NCI-H146 (cell line): ENCODE measurements around the gene ASAP3.
A peak's percentile ranks its signal among the peaks of the same experiment; 100 is the strongest.

Experiments
- DNase-seq: peaks from one replicate; lab custom pipeline; 2025; lab: John Stamatoyannopoulos, UW

Gene ASAP3

DNA sequence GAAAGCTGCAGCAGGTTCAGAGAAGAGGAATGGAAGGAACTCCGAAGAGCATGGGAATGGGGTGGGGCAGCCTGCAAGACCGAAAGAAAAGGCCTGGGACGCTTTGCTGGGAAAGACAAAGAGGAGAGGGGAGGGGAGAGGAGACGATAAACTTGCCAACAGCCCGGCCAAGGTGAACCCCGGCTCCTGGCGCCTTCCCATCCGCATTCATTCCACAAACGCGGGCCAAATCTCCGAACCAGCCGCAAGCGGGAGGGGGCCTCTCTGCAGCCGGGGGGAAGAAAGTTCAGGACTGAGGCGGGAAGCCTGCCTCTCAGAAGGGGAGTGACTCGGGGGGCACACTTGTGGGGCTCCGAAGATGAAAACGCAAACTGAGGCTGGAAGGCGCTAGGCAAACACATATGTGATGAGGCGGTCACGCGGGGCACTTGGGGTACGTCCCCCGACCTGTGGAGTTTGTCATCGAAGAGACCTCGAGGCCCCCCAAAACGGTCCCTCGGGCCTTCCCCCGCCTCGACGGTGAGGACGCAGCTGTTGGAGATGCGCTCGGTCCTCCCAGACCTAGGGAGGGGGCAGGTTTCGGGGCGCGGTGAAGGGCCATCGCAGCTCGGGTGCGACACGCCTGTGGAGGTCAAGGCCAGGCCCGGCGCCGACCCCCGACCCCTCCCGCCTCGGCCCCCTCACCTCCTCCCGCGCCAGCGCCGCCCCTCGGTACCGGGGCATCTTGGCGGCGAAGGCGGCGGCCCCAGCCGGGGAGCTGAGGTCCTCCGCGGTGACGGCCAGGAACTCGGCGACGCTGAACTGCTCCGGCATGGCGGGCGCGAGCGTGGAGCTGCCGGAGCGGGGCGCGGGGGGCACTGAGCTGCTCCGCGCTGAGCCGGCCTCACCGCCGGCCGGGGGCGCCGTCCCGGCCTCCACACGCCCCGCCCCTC is at the start of gene ASAP3:
TSS of gene ASAP3 (minus strand) at position 859 of the 932 bp plus-strand sequence. CDS start at position 813, 46 bp downstream.
- no peak for DNase-seq

DNA sequence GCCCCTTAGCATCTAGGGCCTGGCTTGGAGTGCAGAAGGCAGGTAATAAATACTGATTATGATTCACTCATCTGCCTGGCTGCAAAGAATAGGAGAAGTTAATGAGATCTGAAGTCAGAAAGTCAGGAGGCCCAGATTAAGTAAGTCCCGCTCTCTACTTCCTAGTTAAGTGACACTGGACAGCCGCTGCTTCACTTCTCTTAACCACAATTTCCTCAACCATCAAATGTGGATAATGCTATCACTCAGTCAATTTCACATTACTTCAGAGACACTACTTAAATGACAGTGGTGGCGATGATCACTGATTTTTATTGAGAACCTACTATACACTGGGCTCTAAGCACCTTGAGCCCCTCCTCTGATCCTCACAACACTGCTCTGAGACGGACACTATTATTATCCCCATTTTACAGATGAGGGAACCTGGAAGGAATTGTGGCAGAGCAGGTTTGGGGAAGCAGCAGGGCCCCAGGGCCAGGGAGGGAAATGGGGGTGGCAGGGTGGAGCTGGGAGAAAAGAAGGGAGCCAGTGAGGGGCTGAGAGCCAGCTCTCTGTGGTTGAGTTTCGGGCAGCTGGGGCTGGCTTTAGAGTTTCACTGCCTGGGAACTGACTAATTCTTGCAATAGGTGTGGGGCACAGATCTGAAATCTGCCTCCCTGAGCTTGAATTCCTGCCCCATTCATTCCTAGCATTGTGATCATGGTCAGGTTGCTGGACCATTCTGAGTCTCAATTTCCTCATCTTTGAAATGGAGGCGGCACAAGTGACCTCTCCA is 49.5 kb upstream of the ASAP3 start:
- no peak for DNase-seq

DNA sequence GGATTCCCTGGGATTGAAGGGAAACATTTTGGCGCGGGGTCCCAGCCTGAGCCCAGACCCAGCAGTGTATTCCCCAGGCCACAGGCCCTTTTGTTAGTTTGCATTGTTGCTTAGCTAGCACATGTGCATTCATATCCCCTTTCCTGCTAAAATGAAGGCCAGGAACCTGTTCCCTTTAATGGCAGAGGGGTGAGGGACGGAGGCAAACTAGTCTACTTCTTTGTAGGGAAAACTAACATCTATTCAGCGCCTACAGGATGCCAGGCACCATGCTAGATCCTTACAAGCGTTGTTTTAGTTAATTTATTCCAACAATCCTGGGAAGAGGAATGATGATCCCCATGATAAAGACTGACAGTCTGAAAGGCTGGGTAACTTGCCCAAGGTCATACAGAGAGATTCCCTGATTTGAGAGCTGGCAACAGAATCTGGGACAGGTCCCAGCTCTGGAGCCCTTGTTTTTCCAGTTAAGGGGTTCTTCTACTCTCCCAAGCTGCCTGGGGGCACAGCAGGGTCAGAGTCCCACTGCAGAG is 47.6 kb upstream of the ASAP3 start:
- DNase-seq: peak; percentile 45

DNA sequence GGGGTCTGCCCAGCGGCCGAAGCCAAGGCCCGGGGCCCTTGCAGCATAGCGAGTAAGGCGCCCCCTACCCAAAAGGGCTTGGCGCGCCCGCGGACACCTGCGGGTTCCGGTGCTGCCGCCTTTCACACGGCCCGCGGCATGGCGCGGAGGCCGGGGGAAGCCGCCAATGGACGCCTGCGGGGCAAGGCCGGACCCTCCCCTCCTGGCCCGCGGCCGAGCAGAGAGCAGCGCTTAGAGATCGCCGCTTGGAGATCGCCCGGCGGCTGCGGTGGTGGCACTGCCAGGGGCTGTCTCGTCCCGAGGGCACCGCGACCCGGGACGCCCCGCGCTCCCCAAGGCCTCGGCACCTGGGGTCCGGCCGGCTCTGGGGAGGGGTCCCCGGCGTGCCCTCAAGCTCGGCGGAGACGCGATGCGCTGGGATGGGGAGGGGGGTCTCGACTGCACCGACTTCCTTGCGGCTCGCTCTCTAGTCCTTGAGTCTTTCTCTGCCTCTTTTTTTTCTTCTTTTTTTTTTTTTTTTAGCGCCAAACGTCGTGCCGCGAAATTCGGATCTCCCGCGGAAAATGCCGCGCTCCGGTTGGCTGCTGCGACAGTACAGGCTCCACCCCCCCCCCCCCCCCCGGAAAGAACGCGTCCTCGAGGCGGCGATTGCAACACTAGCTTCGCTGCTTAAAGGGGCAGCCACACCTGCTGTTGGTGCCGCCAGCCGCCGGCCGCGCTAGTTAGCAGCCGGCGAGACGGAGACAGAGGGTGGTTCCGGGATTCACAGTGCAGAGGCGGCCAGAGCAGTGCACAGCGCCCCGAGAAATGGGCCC is 47.0 kb upstream of the ASAP3 start, which contains the start of gene E2F2:
TSS of gene E2F2 (minus strand) at position 487 of the 815 bp plus-strand sequence. CDS start at position 47, 440 bp downstream.
- peak; percentile 87 for DNase-seq

DNA sequence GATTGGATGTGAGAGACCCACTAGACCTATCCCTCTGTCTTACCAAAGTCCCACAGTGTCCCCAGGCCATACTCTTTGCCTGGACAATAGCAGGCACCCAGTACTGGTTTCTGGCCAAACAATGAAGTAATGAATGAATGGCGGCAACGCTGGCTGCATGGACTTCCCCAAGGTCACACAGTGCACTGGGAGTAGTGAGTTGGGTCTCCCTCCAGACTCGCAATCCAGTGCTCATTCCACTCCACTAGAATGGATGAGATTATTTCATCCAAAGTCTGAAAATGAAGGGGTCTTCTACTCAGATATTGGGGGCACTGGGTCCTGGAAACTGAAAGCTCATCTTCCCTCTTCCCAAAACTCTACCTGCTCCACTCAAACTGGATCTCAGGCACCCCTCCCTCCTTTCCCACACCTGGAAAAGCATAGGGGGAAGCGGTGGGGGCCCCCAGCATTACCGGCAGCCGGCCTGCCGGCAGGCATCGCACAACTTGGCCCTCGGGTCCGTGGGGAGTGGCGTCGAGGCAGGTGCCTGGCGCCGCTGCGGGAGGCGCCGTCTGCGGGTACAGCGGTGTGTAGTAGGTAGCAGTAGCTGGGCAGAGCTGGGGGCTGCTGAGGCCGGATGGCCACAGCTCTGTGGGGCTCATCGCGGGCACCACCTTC is 46.2 kb upstream of the ASAP3 start:
- DNase-seq: peak; percentile 56

DNA sequence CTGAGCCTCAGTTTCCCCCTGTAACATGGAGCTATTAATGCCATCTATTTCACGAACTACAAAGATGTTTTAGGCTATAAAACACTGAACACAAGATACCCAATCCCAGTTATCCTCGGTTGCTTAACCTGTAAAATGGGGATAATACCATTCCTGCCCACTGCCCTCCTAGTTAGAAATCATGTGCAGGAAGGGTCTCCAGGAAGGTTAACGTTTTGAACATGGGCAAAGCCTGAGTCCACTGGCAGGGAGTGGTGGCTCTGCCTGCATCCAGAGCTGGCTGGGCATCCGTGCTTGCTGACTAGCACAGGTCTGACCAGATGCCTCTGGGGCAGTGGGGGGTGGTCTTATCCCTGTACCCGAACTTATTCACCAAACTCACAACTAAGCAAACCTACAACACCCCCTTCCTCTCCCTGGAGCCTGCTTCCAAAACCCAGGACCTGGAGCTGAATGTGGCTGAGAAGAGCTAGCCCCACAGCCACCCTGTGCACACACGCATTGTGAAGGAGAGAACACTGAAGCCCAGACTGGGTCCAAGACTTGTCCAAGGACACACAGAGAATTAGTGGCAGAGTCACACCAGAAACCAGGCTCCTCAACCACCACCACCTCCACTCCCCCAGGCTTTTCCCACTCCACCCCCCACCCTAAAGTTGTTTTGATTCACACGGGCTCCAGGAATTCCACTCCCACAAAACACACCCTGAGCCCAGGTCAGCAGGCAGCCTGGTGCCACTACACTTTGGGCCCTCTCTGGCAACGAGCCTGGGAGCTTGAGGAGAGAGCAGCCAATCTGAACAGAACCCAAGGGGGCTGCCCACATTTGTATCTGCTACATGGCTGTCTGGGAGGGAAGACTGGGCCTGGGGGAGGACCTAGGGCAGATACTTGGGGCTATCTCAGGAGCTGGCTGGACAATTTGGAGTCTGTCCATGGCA is 45.4 kb upstream of the ASAP3 start:
- DNase-seq: no peak

DNA sequence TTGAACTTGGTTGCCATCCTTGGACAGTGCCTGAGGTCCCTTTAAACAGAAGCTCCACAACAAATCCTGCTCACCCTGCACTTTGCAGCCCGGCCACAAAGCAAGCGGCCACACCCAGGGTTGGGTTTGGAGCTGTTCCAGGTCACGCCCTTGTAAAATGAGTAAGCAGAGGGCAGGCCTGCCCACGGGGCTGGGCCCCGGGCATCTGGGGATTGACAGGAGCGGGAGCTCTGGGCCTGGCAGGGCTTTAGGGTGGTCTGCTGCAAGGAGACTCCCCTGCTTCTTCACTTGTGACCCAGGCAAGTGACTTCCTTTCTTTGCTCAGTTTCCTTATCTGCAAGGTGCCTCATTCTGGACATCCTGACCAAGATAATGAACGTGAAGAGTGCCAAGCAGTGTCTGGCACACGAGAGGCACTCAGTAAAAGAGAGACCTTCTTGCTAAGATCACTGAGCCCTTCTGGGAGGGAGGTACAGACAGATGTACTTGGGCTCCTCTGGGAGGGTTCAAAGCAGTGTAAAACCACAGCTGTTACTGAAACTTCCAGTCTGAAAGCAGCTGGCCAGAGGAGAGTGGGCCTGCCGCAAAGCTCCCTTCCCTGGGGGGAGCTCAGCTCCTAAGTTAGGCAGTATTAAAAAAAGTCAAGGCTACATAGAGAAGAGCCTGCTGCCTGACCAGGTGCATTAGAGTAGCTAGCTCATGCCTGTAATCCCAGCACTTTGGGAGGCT is 44.4 kb upstream of the ASAP3 start:
- peak; percentile 60 for DNase-seq

DNA sequence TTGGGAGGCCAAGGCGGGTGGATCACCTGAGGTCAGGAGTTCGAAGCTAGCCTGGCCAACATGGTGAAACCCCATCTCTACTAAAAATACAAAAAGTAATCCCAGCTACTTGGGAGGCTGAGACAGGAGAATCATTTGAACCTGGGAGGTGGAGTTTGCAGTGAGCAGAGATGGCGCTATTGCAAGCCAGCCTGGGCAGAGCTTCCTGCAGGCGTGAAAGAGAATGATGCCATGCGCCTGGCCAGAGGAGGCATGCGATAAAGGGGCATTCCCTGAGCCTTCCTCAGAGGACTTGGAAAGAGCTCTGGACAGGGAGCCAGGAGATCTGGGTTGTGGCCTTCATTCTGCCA is 43.9 kb upstream of the ASAP3 start:
- DNase-seq: no peak

DNA sequence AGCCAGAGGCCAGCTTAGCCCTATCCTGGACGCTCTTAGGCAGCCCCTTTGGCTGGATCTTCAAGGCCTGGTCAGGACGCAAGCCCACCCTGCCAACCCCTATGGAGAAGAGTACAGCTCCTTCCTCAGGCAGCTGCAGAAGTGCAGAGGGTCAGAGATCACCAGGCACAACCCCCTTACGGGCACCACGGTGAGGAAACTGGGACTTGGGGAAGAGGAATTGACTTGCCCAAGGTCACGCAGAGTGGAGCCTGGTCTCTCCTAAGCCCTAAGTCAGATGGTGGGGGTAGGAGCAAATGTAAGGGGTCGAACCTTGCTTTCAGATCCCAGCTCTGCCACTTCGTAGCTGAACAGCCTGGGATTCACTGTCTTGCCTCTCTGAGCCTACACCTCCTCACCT is 43.4 kb upstream of the ASAP3 start:
- DNase-seq: no peak

DNA sequence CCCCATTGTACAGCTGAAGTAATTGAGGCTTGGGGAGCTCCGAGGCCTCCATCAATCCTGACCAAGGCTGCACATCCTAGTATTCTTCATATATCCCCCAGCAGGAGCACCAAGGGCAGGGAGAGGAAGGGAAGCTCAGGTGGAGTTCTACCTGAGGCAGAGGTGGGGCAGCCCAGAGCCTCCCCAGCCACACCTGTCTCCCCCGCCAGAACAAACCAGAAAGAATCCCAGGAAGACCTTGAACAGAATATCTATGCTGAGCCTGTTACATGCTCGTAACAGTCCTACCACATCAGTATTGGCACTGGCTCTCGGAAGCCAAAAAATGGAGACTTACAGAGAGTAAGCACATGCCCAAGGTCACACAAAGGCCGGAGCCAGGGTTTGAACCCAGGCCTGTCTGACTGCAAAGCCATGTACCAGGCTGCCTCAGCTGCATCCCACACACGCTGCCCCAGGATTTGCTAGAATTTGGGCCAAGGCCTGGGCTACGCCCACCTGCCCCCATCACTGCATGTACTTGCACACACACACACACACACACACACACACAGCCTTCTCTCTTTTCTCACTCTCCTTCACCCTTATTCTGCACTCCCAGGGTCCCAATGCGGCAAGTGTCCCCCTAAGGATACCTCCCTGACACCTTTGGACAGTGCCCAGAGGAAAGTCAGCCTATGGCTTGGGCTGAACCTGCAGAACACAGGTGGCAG is 42.5 kb upstream of the ASAP3 start:
- no peak for DNase-seq

DNA sequence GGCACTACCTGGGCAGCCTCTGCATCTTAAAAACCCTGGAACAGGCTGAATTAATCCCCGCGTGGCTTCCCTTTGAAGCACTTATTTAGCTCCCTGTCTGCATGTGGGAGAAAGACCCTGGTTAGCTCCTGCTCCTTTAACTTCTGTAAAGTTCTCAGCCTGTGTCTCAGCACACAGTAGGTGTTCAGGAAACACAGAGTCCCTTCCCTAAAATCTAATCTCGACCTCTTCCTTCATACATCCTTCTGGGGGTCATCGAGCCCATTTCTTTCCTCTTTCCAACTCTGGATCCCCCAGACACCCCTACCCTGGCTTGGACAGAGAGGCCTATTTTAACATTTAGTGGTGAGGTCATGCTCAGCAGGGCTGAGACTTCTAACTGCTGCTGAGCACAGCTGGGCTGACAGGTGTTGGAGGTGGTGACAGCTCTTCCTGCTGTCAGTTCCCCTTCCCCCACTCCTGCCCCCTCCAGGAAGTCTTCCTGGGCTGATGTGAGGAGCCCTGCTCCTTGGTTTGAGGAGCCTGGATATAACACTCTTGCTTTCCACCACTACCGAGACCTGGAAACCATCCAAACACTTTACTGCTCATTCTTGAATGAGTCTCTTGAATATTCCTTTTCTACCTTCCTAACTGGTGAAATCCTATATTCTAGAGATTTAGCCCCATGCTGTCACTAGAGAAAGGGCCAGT is 41.7 kb upstream of the ASAP3 start:
- DNase-seq: peak; percentile 40

DNA sequence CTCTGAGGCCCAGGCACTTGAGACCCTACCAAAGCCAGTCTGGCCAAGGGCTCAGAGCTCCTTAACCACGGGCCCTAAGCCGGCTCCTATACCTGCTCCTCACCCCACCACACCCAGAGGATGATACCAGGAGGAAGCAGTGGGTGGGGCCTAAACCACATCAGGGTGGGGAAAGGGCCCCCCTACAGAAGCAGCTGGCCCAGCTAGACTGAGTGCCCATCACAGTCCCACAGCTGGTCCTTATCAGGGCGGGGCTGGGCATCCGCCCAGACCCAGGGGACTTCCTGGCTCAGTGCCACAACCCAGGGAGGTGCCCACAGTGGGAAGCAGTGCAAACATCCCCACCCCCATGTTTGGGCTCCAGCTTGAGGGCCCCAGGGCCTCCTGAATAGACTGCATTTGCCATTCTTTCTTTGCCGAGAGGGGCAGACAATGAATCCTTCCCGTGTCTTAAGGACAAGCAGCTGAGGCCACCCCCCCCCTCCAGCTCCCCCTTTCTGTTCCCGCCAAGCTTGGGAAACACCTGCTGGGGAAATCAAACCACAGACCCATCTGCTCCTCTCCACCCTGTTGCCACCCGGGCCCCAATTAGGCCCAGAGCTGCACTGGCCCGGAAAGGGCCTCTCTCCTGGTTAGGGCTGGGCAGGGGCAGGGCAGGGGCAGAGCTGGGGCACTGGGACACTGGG is 40.9 kb upstream of the ASAP3 start:
- DNase-seq: peak; percentile 93

DNA sequence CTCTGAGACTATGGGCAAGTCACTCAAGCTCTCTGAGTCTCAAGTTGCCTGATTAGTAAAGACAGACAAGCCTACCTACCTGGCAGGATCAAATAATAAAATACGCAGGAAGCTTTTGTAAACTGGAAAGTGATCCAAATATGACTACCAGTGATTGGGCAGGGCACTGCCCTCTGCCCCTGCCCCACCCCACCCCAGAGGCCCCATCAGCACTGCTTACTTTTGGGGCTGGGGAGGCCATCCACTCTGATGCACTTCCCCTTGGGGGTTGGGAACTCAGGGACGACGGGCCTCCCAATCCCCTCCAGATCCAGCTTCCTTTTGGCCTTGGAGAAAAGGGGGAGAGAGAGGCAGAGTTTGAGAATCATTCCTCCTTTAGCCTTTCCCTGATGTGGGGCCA is 40.2 kb upstream of the ASAP3 start:
- DNase-seq: no peak

DNA sequence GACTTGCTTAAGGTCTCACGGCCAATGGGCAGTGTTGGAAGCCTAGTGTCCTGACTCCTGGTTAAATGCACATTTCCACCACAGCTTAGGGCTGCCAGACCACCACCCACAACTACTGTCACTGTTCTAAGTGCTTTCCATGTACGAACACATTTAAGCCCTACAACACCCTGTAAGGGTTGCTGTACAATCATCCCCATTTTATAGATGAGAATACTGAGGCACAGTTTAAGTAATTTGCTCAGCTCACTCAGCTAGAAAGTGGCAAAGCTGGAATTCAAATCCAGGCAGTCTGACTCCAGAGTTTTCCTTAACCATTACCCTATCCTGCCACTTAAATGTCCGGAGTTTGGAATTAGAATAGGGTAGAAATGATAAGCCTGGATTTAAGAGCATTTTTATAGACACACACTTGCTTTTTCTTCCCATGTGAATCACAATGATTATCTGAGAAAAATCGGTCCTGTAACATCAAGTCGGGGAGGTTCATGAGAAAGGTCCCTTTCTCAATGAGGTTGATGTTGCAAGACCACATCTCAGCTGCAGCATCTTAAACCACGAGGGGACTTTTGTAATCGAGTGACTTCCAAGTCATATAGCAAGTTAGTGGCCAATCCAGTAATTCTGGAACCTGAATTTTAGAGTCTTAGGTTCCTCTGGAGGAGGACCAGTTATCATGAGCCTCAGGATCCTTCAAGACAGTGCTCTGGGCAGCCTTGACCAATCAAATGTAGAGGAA is 38.4 kb upstream of the ASAP3 start:
- no peak for DNase-seq

DNA sequence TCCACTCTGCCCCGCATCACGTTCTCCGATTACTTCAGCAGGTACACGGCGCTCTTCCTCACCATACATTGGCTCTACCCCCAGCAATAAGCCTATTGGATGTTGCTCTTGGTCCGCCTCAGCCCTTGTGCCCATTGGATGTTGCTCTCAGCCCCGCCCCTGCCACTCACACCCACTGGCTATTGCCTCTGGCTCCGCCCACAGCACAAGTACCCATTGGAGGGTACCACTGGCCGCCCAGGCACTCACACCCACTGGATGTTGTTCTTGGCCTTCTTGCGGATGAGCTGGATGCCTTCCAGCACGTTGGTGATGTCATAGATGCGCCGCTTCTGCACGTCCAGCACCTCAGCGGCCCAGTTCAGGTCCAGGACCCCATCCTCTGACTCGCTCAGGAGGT is 37.6 kb upstream of the ASAP3 start:
- no peak for DNase-seq

DNA sequence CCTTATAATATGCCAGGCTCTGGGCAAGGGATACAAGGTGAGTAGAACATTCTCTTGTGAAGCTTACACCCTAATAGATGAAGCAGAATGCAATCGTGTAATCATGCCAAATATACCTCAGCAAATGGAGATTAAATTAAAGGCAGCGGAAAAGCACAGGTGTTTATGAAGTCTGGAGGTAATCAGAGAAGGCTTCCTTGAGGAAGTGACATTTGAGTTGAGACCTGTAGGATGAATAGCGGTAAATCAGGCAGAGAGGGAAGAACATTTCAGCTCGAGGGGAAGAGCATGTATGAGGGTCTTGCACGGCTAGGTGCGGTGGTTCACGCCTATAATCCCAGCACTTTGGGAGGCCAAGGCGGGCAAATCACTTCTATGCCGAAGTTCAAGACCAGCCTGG is 33.6 kb upstream of the ASAP3 start:
- no peak for DNase-seq

DNA sequence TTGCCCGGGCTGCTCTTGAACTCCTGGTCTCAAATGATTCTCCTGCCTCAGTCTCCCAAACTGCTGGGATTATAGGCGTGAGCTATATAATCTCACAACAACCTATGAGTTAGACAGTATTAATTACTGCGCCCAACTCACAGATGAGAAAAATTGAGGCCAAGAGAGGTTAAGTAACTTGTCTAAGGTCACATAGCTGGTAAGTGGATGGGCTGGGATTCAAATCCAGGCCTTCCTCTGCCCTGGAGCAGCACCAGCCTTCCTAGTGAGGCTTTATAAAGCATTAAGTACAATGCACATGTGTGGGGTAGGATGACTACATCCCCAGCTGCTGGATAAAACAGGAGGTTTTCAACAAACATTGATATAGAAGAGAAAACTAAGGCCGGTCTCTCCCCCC is 31.9 kb upstream of the ASAP3 start:
- DNase-seq: no peak
